Cerebellar cortex (tissue), 1 donor: ENCODE data around the gene AAMP.

Experiments
- DNase-seq: peaks from one replicate; pipeline ENCODE4 v3.0.0-alpha.2; 2015; ENCODE audit warnings: low spot score

AAMP gene

DNA sequence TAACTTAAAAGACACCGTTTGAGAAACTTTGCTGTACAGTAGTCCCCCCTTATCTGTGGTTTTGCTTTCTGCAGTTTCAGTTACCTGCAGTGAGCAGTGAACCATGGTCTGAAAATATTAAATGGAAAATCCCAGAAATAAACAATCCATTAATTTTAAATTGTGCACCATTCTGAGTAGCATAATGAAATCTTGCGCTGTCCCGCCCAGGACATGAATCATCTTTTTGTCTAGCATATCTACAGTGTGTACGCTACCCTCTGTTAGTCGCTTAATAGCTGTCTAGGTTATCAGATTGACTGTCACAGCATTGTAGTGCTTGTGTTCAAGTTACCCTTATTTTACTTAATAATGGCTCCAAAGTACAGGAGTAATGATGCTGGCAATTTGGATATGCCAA, 46.9 kb downstream of the AAMP start:
- no peak for DNase-seq

DNA sequence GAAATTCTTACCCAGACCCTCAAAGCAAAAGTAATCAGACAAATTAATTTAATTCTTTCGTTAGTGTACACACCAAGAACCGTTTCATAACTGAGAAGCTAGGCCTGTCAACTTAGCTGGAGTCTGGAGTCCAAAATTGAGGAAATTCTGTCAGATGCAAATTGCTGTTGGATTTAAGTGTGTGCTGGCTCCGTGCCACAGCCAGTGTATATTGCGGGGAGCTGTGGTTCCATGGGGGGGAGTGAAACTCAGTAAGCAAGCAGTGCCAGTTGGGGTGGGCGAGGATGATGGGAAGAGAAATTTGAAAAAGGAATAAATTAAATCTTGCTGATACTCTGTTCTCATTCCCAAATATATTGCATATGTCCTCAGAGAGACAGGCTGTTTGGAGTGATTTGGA, 48.9 kb downstream of the AAMP start:
- no peak for DNase-seq

DNA sequence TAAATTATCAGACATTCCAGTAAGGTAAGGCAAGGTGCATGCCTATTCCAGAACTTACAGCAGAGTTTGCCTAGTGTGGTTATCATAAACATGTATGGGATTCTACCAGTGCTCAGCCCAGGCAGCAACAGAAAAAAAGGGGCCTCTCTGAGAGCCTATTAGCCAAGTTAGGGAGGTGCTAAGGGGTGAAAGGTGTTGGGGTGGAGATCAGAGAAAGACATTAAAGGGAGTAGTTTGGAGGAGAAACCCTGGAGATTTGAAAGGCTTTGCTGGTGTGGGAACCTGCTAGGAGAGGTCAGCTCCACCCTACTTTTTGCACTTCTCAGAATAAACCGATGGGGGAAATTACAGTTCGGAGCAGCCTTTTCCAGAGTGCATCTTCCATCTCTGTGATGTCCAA, 50.0 kb downstream of the AAMP start:
- no peak for DNase-seq

DNA sequence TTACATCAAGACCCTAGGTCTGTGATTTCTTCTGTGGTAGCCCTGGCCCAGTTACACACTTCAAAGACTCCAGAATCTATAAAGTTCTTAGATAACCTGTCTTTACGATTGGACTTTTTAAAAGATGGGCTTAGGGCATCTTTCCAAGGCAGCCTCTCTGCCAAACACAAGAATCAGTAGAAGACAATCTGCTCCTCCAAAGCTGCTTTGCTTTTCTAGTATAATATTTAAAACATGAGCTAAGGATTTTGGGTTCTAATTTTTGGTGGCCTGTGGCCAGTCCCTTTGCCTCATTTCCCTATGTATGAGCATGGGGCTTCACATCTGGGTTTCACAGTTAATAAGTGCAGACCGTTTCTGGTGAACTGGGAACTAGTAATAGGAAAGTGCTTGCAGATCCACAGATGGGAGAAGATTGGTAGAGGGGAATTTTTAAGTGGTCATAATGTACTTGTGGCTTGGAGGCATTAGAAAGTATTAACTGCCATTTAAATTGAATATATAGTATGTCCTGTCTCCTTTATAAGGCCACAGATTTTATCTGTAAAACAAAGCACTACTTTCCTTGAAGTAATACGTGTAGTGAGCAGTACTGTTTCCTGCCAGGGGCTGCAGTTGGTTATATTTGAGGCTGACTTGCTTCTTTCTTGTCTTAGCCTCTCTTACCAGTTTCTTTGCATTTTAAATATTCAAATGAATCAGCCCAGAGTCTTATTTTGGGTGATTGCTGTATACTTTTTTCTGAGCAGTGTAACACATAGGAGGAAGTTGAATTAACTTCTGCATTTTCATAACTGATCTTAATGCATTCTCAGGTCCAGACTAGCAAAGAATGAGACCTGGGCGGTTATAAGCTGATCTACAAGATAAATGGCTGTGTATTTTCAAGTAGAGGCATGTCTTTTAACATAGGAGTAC, 51.4 kb downstream of the AAMP start:
- no peak for DNase-seq

DNA sequence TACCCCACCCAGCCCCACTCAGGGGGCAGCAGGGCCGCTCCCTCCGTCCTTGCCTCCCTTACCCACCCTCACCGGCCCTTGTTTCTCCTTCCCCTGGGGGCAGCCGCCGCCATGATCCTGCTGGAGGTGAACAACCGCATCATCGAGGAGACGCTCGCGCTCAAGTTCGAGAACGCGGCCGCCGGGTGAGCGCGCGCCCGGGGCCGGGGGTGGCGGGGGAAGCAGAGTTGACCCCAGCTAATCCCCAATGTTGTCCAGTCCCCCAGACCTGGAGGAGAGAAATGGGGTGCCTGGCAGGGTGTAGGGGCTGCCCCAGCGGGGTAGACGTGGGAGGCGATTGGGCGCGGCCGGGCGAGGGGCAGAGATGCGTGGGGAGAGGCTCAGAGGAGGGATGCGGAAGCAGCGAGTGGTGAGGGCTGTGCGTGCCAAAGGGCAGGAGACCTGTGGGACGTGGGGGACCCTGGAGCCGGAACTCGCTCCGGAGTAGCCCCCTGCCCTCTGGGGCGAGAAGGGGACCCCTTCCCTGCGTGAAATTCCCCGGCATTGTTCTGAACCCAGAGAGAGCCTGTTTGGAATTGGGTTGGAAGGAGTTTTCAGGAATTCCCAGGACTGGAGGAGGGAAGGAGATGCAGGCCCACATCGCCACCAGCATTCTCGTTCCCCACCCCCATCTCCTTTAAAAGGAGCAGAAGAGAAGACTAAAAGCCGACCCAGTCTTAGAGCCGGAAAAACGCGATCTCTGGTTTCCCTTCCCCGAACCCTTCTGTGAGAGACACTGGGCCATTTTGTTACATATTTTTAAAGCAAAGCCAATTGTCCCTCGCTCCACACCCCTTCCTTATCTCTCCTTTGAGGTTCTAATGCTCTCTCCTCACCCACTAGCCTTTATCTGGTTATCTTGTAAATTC, 52.3 kb downstream of the AAMP start:
- peak; percentile 33 for DNase-seq

DNA sequence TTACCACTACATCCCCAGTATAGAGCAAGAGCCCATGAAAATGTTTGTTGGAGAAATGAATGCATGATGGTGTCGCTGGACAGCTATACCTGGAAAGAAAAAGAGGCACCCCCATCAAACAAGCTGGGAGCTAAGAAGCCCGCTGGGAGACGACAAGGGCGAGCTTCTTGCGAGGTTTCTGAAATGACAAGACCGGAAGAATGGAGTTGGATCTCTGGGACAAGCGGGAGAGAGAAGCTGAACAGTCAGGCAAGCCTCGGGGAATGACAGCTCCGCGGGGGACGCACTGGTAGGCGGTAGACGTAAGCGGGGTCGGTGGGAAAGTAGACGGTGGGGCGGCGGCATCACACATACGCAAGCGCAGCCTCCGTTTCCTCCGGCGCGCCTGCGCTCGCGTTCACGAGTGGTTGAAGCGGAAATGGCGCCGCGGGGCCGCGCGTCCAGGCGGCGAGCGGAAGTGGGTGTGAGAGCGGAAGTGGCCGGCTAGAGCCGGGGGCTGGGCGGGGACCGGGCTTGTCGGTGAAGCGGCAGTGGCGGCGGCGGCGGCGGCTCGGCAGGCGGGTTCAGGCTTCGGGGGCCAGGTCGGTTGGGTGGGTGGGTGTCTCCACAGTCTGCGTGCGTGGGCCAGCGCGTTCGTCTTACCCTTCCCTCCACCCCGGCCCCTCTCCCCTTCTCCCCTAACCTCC, 53.1 kb downstream of the AAMP start, which contains the start of gene ARPC2:
TSS of gene ARPC2 (plus strand) at position 516 of the 686 bp plus-strand sequence. CDS start 282 bp downstream, outside the sequence.
- DNase-seq = peak; percentile 94

DNA sequence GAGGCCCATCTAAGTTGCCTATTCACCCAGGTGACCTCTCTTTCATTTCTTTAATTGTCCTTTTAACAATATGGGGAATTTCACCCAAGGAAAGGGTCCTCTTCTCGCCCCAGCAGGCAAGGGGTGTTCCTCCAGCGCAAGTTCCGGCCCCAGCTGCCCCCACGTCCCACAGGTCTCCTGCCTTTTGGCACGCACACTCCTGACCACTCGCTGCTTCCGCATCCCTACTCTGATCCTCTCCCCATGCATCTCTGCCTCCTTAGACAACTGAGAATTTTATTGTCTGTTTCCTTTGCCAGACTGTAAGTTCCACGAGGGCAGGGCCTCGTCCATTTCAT, 53.6 kb downstream of the AAMP start:
- DNase-seq = no peak
